ENCODE measurements around the gene VPS4A. TPM values are rescaled to one million over a fixed set of nuclear protein-coding genes. Genes with fewer than 3 reads are reported as not detected.

VPS4A gene
- total and polyA plus RNA-seq, 4 donors: 25.4 to 44.6 (median 29.3) TPM

DNA sequence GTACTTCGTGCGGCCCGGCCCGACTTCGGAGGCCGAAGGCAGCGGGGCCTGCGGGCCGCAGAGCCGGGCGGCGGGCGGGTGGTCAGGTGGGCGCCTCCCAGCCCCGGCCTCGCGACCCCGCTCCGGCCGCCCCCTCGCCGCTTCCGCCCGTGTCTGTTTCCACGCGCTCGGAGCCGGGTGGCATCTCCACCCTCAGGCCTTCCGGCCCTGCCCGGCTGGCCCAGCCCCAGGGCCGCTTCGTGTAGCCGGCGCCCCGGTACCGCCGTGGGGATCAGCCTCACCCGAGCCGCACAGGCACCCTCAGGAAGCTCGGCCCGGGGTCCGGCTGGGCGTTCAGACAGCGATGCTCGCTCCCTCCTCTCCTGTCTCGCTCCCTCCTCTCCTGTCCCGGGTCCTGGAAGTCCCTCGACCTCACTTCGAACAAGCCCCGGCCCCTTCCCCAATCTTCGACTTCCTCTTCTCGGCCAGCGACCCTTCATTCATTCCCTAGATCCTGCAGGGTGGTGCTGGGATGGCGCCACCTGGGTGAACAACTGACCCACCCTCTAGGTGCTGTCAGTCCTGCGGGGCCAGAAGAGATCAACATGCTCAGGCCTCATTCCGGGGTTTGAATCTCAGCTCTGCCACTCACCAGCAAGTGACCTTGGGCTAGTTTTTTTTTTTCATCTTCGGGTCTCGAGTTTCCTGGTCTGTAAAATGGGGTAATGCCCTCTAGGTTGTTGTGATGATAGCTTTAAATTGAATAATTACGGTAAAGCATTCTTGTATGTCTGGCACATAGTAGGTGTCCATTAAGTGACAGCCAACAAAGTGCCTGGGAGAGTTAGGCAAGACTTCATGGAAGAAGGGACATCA, 610 bp downstream of the VPS4A start:
- no peaks in the 10 kb centered on the region for H3K27me3 ChIP-seq (ENCODE audit: control insufficient read depth in 1 of 2, insufficient read depth in 2 of 2, low read length in 1 of 2)
- H3K36me3 ChIP-seq (ENCODE audit: control insufficient read depth in 1 of 2, insufficient read depth in 2 of 2, low read length in 1 of 2): peaks cover 0 to 2% of the 10 kb centered on the region in 2 donors
- WGBS, 2 donors: 1 to 2% methylated on average over 52 to 59 of the region's 59 CpGs
- ATAC-seq (ENCODE audit: low FRiP score) (peak; percentile 69), DNase-seq (peak in 1 of 2 donors; percentile 82)
- no peaks in the 10 kb centered on the region for H3K4me1 ChIP-seq (ENCODE audit: control insufficient read depth in 1 of 2, insufficient read depth in 2 of 2, low read length in 2 of 2)
- H3K27ac ChIP-seq (ENCODE audit: low read depth in 1 of 2, low read length in 2 of 2): peak overlapping the region in 1 of 2 donors; percentile 74
- intact Hi-C loops (cut with DNase I): no loop called here
- H3K9me3 ChIP-seq (ENCODE audit: control insufficient read depth, low read length): no peaks in the 10 kb centered on the region
- H3K4me3 ChIP-seq (ENCODE audit: low read length in 2 of 2): peak overlapping the region; percentile 64 to 80

DNA sequence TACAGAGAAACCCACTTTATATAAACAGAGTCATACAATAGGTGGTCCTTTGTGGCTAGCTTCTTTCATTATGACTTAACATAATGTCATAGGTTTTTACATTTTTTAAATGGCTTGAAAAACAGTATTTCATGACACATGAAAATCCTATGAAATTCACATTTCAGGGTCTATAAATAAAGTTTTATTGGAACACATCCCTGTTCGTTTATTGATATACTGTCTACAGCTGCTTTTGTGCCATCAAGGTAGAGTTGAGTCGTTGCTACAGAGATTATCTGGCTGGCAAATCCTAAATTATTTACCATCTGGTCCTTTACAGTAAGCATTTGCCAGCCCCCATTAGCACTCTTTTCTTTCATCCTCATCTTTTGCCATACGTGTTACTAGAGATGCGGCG, 2.3 kb downstream of the VPS4A start:
- no peak for ATAC-seq (ENCODE audit: low FRiP score)
- intact Hi-C loops (cut with DNase I): no loop called here
- 94% methylated on average over 5 of the region's 5 CpGs for WGBS, 2 donors

DNA sequence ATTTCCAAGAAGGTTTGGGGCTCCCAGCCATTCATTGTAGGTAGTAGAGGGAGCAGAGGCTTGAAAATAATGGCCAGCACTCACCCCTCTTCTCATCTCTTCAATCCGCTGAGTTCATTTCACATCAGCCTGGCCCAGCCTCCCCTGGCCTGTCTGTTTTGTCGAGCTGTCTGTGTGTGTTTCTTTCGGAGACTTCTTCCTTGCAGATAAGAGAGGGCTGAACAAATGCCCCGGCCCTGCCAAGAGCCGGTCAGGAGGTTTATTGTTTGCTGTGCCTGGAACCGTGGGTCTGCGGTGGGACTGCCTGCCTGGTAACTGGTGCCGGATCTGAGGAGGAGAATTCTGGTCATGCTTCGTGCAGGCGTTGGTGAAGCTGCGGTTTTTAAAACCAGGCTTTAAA, 3.4 kb downstream of the VPS4A start:
- peaks cover 0 to 10% of the 10 kb centered on the region in 2 donors for H3K36me3 ChIP-seq (ENCODE audit: control insufficient read depth in 1 of 2, insufficient read depth in 2 of 2, low read length in 1 of 2)
- whole genome bisulfite sequencing, 2 donors: 84 to 86% methylated on average over 11 of the region's 11 CpGs

More for the DNA sequence above, 2.3 kb downstream of the VPS4A start:
- DNase-seq: no peak
- Histone ChIP-seq H3K27me3 (ENCODE audit: control insufficient read depth in 1 of 2, insufficient read depth in 2 of 2, low read length in 1 of 2) (no peaks in the 10 kb centered on the region), H3K4me3 (ENCODE audit: low read length in 2 of 2) (no peak overlapping the region), H3K36me3 (ENCODE audit: control insufficient read depth in 1 of 2, insufficient read depth in 2 of 2, low read length in 1 of 2) (peaks cover 0 to 4% of the 10 kb centered on the region in 2 donors), H3K27ac (ENCODE audit: low read depth in 1 of 2, low read length in 2 of 2) (no peak overlapping the region), H3K9me3 (ENCODE audit: control insufficient read depth, low read length) (no peaks in the 10 kb centered on the region), H3K4me1 (ENCODE audit: control insufficient read depth in 1 of 2, insufficient read depth in 2 of 2, low read length in 2 of 2) (no peaks in the 10 kb centered on the region)

DNA sequence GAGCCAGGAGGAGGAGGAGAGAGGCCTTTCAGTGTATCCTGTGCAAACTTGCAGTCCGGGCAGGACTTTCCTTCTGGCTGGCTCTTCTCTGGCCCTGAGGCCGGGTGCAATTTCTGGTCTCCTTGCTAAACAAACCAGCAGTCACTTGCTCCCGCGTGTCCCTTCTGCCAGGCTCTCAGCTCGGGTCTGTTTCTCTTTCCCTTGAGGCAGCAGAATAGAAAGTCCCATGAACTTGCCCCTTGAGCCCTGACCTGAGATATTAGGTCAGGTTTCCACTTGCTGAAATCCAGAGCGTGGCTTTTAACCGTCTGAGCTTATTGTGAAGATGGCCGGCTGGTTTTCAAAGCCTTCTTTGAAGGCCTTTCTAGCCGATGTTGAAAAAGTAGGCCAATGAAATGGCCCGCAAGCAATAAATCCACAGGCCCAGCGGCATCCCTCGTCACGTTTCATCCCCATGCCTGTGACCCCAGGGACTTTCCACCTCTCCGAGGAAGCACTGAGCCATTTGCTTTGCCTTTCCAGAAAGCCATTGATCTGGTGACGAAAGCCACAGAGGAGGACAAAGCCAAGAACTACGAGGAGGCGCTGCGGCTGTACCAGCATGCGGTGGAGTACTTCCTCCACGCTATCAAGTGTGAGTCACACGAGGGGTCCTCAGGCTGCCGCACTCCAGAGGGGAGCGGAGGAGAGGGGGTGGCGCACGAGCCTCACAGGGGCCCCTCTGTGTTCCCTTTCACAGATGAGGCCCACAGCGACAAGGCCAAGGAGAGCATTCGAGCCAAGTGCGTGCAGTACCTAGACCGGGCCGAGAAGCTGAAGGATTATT, 4.5 kb downstream of the VPS4A start:
- H3K4me3 ChIP-seq (ENCODE audit: low read length in 2 of 2): no peak overlapping the region
- H3K9me3 ChIP-seq (ENCODE audit: control insufficient read depth, low read length): no peaks in the 10 kb centered on the region
- H3K27me3 ChIP-seq (ENCODE audit: control insufficient read depth in 1 of 2, insufficient read depth in 2 of 2, low read length in 1 of 2): no peaks in the 10 kb centered on the region
- DNase-seq: peak in 1 of 2 donors; percentile 56
- intact Hi-C loops (cut with DNase I): no loop called here
- no peak overlapping the region for H3K27ac ChIP-seq (ENCODE audit: low read depth in 1 of 2, low read length in 2 of 2)
- WGBS, 2 donors: 85 to 87% methylated on average over 30 of the region's 30 CpGs
- peaks cover 0 to 19% of the 10 kb centered on the region in 2 donors for H3K36me3 ChIP-seq (ENCODE audit: control insufficient read depth in 1 of 2, insufficient read depth in 2 of 2, low read length in 1 of 2)
- no peaks in the 10 kb centered on the region for H3K4me1 ChIP-seq (ENCODE audit: control insufficient read depth in 1 of 2, insufficient read depth in 2 of 2, low read length in 2 of 2)
- no peak for ATAC-seq (ENCODE audit: low FRiP score)

More for the DNA sequence above, 3.4 kb downstream of the VPS4A start:
- no peak for ATAC-seq (ENCODE audit: low FRiP score)
- Histone ChIP-seq H3K27me3 (ENCODE audit: control insufficient read depth in 1 of 2, insufficient read depth in 2 of 2, low read length in 1 of 2) (no peaks in the 10 kb centered on the region), H3K9me3 (ENCODE audit: control insufficient read depth, low read length) (no peaks in the 10 kb centered on the region), H3K4me1 (ENCODE audit: control insufficient read depth in 1 of 2, insufficient read depth in 2 of 2, low read length in 2 of 2) (no peaks in the 10 kb centered on the region), H3K4me3 (ENCODE audit: low read length in 2 of 2) (no peak overlapping the region), H3K27ac (ENCODE audit: low read depth in 1 of 2, low read length in 2 of 2) (no peak overlapping the region)
- intact Hi-C loops (cut with DNase I): no loop called here
- DNase-seq: peak in 1 of 2 donors; percentile 44

DNA sequence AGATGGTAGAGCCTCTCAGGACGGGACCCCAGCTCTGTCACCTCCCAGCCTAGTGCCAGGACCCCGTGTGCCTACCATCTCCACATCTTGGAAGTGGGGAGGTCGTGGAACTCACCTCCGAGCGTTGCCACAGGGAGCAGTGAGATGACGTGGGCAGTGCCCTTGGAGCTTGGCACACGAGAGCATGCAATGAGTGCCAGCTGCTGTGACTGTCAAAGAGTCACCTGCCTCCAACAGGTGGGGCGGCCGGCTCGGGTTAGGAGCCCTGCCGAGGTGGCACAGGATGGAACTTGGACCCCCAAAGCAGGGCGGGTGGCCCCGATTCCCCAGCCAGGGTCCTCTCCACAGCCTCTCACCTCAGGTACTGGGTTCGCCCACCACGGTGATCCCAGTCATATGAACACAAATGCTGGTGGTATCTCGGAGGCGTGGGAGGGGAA, 5.5 kb downstream of the VPS4A start:
- DNase-seq: peak in 1 of 2 donors; percentile 53
- no peak for ATAC-seq (ENCODE audit: low FRiP score)
- no peak overlapping the region for H3K4me3 ChIP-seq (ENCODE audit: low read length in 2 of 2)
- H3K27me3 ChIP-seq (ENCODE audit: control insufficient read depth in 1 of 2, insufficient read depth in 2 of 2, low read length in 1 of 2): no peaks in the 10 kb centered on the region
- no peak overlapping the region for H3K27ac ChIP-seq (ENCODE audit: low read depth in 1 of 2, low read length in 2 of 2)
- intact Hi-C loops (cut with DNase I): no loop called here
- WGBS, 2 donors: 91% methylated on average over 17 of the region's 17 CpGs
- H3K4me1 ChIP-seq (ENCODE audit: control insufficient read depth in 1 of 2, insufficient read depth in 2 of 2, low read length in 2 of 2): no peaks in the 10 kb centered on the region
- H3K36me3 ChIP-seq (ENCODE audit: control insufficient read depth in 1 of 2, insufficient read depth in 2 of 2, low read length in 1 of 2): peaks cover 0 to 20% of the 10 kb centered on the region in 2 donors
- no peaks in the 10 kb centered on the region for H3K9me3 ChIP-seq (ENCODE audit: control insufficient read depth, low read length)

DNA sequence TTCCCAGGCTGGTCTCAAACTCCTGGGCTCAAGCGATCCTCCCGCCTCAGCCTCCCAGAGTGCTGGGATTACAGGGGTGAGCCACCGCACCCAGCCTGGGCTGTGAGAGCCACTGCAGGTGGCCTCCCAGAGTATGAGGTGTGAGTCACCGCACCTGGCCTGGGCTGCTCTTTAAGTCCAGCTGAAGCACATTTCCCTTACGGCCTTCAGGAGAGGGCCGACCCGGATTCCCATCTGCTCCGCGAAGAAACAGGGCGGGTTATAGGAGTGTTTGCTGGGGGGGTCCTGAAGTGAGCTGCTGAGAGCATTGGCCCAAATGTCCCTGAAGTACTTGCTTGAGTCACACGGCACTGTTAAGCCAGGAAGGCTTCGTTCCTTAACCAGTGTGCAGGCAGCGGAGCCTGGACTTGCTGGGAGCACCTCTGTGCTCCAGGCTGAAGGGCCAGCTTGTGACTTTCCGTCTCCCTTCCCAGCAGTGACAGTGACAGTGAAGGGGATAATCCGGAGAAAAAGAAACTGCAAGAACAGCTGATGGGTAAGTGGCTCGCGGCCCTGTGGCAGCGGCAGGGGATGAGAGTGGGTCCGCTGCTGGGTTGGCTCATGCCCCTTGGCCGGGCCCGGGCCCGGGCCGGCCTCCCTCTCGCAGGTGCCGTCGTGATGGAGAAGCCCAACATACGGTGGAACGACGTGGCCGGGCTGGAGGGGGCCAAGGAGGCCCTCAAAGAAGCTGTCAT, 7.2 kb downstream of the VPS4A start:
- H3K4me1 ChIP-seq (ENCODE audit: control insufficient read depth in 1 of 2, insufficient read depth in 2 of 2, low read length in 2 of 2): no peaks in the 10 kb centered on the region
- no peak overlapping the region for H3K27ac ChIP-seq (ENCODE audit: low read depth in 1 of 2, low read length in 2 of 2)
- intact Hi-C loops (cut with DNase I): no loop called here
- H3K36me3 ChIP-seq (ENCODE audit: control insufficient read depth in 1 of 2, insufficient read depth in 2 of 2, low read length in 1 of 2): peaks cover 0 to 23% of the 10 kb centered on the region in 2 donors
- H3K4me3 ChIP-seq (ENCODE audit: low read length in 2 of 2): no peak overlapping the region
- no peaks in the 10 kb centered on the region for H3K27me3 ChIP-seq (ENCODE audit: control insufficient read depth in 1 of 2, insufficient read depth in 2 of 2, low read length in 1 of 2)
- no peak for ATAC-seq (ENCODE audit: low FRiP score)
- no peaks in the 10 kb centered on the region for H3K9me3 ChIP-seq (ENCODE audit: control insufficient read depth, low read length)
- peak in 1 of 2 donors; percentile 72 for DNase-seq
- WGBS, 2 donors: 92% methylated on average over 30 of the region's 30 CpGs

DNA sequence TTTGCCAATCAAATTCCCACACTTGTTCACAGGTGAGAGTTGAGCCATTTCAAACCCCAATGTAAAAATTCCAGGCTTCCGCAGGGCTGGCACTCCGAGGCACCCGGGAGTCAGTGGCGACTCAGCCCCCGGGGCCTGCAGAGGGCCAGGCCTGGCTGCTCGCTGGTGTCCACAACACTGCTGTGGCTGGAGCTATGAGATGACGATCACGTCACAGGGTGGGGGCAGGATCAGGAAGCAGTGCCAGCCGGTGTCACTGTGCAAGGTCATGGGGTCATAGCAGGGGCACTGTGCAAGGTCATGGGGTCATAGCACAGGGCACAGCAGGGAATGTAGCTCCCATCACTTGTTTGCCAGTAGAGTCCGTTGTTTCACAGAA, 7.8 kb downstream of the VPS4A start:
- Histone ChIP-seq H3K9me3 (ENCODE audit: control insufficient read depth, low read length) (no peaks in the 10 kb centered on the region), H3K36me3 (ENCODE audit: control insufficient read depth in 1 of 2, insufficient read depth in 2 of 2, low read length in 1 of 2) (peaks cover 0 to 25% of the 10 kb centered on the region in 2 donors), H3K4me1 (ENCODE audit: control insufficient read depth in 1 of 2, insufficient read depth in 2 of 2, low read length in 2 of 2) (no peaks in the 10 kb centered on the region), H3K27me3 (ENCODE audit: control insufficient read depth in 1 of 2, insufficient read depth in 2 of 2, low read length in 1 of 2) (no peaks in the 10 kb centered on the region), H3K27ac (ENCODE audit: low read depth in 1 of 2, low read length in 2 of 2) (no peak overlapping the region), H3K4me3 (ENCODE audit: low read length in 2 of 2) (no peak overlapping the region)
- 69 to 72% methylated on average over 10 of the region's 10 CpGs for WGBS, 2 donors
- DNase-seq (peak in 1 of 2 donors; percentile 70), ATAC-seq (ENCODE audit: low FRiP score) (no peak)
- intact Hi-C loops (cut with DNase I): no loop called here

DNA sequence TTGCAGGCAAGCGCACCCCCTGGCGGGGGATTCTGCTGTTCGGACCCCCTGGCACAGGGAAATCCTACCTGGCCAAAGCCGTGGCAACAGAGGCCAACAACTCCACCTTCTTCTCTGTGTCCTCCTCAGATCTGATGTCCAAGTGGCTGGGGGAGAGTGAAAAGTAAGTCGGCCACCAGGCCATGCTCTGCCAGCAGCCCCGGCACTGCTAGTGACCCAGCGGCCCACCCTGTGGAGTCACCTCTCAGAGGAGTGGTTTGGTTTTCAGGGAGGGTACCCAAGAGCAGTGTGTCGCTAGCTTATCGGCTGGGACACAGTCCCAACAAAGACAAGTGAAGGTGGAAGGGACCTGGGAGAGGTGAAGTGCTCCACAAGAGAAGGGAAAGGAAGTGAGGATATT, 8.2 kb downstream of the VPS4A start:
- Histone ChIP-seq H3K4me1 (ENCODE audit: control insufficient read depth in 1 of 2, insufficient read depth in 2 of 2, low read length in 2 of 2) (no peaks in the 10 kb centered on the region), H3K9me3 (ENCODE audit: control insufficient read depth, low read length) (no peaks in the 10 kb centered on the region), H3K27me3 (ENCODE audit: control insufficient read depth in 1 of 2, insufficient read depth in 2 of 2, low read length in 1 of 2) (no peaks in the 10 kb centered on the region), H3K36me3 (ENCODE audit: control insufficient read depth in 1 of 2, insufficient read depth in 2 of 2, low read length in 1 of 2) (peaks cover 0 to 25% of the 10 kb centered on the region in 2 donors), H3K4me3 (ENCODE audit: low read length in 2 of 2) (no peak overlapping the region), H3K27ac (ENCODE audit: low read depth in 1 of 2, low read length in 2 of 2) (no peak overlapping the region)
- ATAC-seq (ENCODE audit: low FRiP score): no peak
- intact Hi-C loops (cut with DNase I): no loop called here
- 91 to 92% methylated on average over 9 of the region's 9 CpGs for WGBS, 2 donors
- DNase-seq: peak in 1 of 2 donors; percentile 37

All from aorta (tissue), 5 donors.